ENCODE results near the gene PNO1. TPM values are rescaled to one million over a fixed set of nuclear protein-coding genes. Genes with fewer than 3 reads are reported as not detected.

The PNO1 gene
- total and polyA plus RNA-seq, 4 donors: 12.5 to 14.9 (median 13.9) TPM

Other genes starting within 250 kb of the PNO1 start
- 10 to 100 TPM; 19.5 to 36.2 TPM for gene C1D, start 94.9 kb upstream of the PNO1 start, total RNA-seq
- gene C1D, start 94.9 kb upstream of the PNO1 start, polyA plus RNA-seq (ENCODE audit: insufficient read length in 2 of 2): 10 to 100 TPM; 42.1 to 49.6 TPM
- gene PPP3R1, start 94.6 kb downstream of the PNO1 start, total RNA-seq: 100 to 1,000 TPM in 1 of 2 donors, 10 to 100 TPM in 1; 23.8 to 170 TPM
- gene PPP3R1, start 94.6 kb downstream of the PNO1 start, polyA plus RNA-seq (ENCODE audit: insufficient read length in 2 of 2): 100 to 1,000 TPM; 131 to 163 TPM
- gene CNRIP1, start 162.1 kb downstream of the PNO1 start, total RNA-seq: 10 to 100 TPM; 36.6 to 55.9 TPM
- 100 to 1,000 TPM; 118 to 126 TPM for gene CNRIP1, start 162.1 kb downstream of the PNO1 start, polyA plus RNA-seq (ENCODE audit: insufficient read length in 2 of 2)
- 10 to 100 TPM in 1 of 2 donors, 1 to 10 TPM in 1; 7.2 to 12.3 TPM for gene PLEK, start 207.4 kb downstream of the PNO1 start, total RNA-seq
- 1 to 10 TPM; 5.2 to 8.5 TPM for gene PLEK, start 207.4 kb downstream of the PNO1 start, polyA plus RNA-seq (ENCODE audit: insufficient read length in 2 of 2)

Measured in spinal cord (tissue), 4 donors.